ENCODE results near the gene MARCHF7.
"Not testable (repeated sequence)": the region's sequence is repeated elsewhere in the genome, so short reads cannot be mapped to it uniquely, and the experiment has no call there.

The MARCHF7 gene

GRCh38 chr2:159712143-159712928 is at the start of gene MARCHF7:
Gene MARCHF7 (plus strand): TSS chr2:159712506. CDS start chr2:159729023, 16,517 bp downstream.
- peak; percentile 97 for DNase-seq

- DNase-seq = not testable (repeated sequence)
Observed at GRCh38 chr2:159667423-159667822, 44.9 kb upstream of the MARCHF7 start.

- no peak for DNase-seq
Observed at GRCh38 chr2:159671047-159671446, 41.3 kb upstream of the MARCHF7 start.

- no peak for DNase-seq
Observed at GRCh38 chr2:159677654-159678053, 34.7 kb upstream of the MARCHF7 start.

GRCh38 chr2:159680692-159681091 is 31.6 kb upstream of the MARCHF7 start:
- DNase-seq = no peak

- DNase-seq = no peak
Observed at GRCh38 chr2:159683817-159684216, 28.5 kb upstream of the MARCHF7 start.

- DNase-seq = no peak
Observed at GRCh38 chr2:159684796-159685195, 27.5 kb upstream of the MARCHF7 start.

- no peak for DNase-seq
Observed at GRCh38 chr2:159694500-159695040, 17.7 kb upstream of the MARCHF7 start.

- no peak for DNase-seq
Observed at GRCh38 chr2:159695795-159696448, 16.4 kb upstream of the MARCHF7 start.

- no peak for DNase-seq
Observed at GRCh38 chr2:159703491-159703890, 8.8 kb upstream of the MARCHF7 start.

- no peak for DNase-seq
Observed at GRCh38 chr2:159706385-159706980, 5.8 kb upstream of the MARCHF7 start.

- no peak for DNase-seq
Observed at GRCh38 chr2:159708066-159708760, 4.1 kb upstream of the MARCHF7 start.

GRCh38 chr2:159710601-159711180 is 1.6 kb upstream of the MARCHF7 start:
- no peak for DNase-seq

GRCh38 chr2:159711562-159712142 is 654 bp upstream of the MARCHF7 start:
- no peak for DNase-seq

GRCh38 chr2:159712929-159713420 is 669 bp downstream of the MARCHF7 start:
- no peak for DNase-seq

GRCh38 chr2:159713631-159714246 is 1.4 kb downstream of the MARCHF7 start:
- DNase-seq = no peak

GRCh38 chr2:159714247-159714930 is 2.1 kb downstream of the MARCHF7 start:
- no peak for DNase-seq

- DNase-seq = no peak
Observed at GRCh38 chr2:159715451-159715850, 3.1 kb downstream of the MARCHF7 start.

GRCh38 chr2:159716409-159716808 is 4.1 kb downstream of the MARCHF7 start:
- DNase-seq = not testable (repeated sequence)

GRCh38 chr2:159716857-159717256 is 4.6 kb downstream of the MARCHF7 start:
- DNase-seq = no peak

GRCh38 chr2:159720676-159721075 is 8.4 kb downstream of the MARCHF7 start:
- no peak for DNase-seq

Measured in stimulated activated CD4-positive, alpha-beta T cell treated with anti-CD3 and anti-CD28 coated beads, Interleukin-1b, Interleukin-23, amount 100 ng/mL, for 48 hours (primary cell).